ENCODE data around the gene CLNK.

GRCh38 chr4:10535912-10536311, 148.7 kb downstream of the CLNK start:
- TF ChIP-seq EZH2phosphoT487 (IDR thresholded peaks at IDR 0.05; ENCODE audit: insufficient read depth, low read depth): no peak
- TF ChIP-seq EZH2 (IDR thresholded peaks at IDR 0.05; ENCODE audit: insufficient read depth, poor library complexity, severe bottlenecking): no peak

Data from GM23248 (cell line).